PC-9 (cell line): ENCODE measurements around the gene FFAR4.
"Not testable (repeated sequence)": the region's sequence is repeated elsewhere in the genome, so short reads cannot be mapped to it uniquely, and the experiment has no call there.

Source experiments
- CTCF ChIP-seq: fragments of 200-600 bp; sonication (generic); conservative IDR thresholded peaks from 2 replicates; pipeline ENCODE4 v1.6.1; 2017; ENCODE audit warnings: mixed run types, antibody characterized with exemption, mild to moderate bottlenecking, moderate library complexity
- EZH2 ChIP-seq: fragments of 200-600 bp; sonication (generic); IDR thresholded peaks from 2 replicates; pipeline ENCODE4 v1.8.0; 2017; ENCODE audit warnings: antibody characterized with exemption, low read depth

DNA sequence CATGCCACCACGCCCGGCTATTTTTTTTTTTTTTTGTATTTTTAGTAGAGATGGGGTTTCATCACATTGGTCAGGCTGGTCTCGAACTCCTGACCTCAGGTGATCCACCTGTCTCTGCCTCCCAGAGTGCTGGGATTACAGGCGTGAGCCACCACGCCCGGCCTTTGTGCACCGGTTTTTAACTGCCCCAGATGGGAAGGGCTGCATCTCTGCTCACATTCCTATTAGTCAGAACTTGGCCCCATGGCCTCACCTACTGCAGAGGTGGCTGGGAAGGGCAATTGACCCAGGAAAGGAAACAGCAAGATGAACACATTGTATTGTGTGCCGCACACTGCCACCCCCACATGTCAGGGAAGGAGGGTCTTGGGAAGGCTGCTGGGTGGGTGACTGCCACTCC is 19.5 kb upstream of the FFAR4 start:
- not testable (repeated sequence) for TF ChIP-seq CTCF, EZH2
